ENCODE results near the gene RAB8B.
A peak's percentile ranks its signal among the peaks of the same experiment; 100 is the strongest.
"Not testable (repeated sequence)": the region's sequence is repeated elsewhere in the genome, so short reads cannot be mapped to it uniquely, and the experiment has no call there.

The RAB8B gene

GRCh38 chr15:63208824-63209223 is 19.4 kb downstream of the RAB8B start:
- DNase-seq (ENCODE audit: low spot score) = not testable (repeated sequence)

DNA sequence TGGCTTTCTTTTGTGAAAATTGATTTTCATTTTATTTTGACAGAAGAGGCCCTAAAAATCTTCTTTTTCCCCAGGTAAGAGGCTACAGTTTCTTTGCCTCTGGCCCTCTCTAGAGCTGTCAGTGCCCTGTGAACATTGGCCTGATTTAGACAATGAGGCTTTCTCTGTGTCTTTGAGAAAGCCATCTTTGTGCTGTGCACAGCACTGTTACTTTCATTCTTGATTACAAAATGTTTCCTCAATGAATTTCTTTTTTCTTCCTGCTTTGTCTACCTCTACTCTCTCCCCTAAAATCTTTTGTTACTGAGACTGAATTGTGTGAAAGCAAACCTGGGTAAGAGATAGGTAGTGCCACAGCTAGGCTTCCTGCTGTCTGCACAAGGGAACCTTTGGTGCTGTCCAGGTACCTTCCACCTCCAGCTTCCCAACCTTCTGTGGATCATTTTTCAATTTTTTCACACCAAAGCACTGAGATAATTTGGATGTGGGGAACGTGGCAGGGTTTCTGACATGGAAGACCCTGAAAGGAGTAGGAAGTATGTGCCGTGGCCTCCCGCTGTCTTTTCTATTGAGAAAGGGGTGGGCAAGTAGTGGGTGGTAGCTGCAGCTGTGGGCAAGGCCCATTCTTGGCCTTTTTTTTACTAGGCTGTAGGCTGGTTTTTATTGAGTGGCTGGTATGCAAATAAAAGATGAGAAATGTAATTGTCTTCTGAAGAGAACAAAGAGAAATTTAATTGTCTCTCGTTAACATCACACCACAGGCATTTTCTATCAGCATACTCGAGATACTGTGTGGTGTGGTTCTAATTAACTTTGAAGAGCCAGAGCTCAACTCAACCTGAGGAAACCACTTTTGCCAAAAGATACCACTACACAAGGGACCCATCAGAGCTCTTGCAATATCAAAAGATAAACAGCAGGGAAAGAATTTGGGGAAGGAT is 21.0 kb downstream of the RAB8B start:
- DNase-seq (ENCODE audit: low spot score) = peak; percentile 75

- no peak for DNase-seq (ENCODE audit: low spot score)
Measured at GRCh38 chr15:63211092-63211490, 21.7 kb downstream of the RAB8B start.

DNA sequence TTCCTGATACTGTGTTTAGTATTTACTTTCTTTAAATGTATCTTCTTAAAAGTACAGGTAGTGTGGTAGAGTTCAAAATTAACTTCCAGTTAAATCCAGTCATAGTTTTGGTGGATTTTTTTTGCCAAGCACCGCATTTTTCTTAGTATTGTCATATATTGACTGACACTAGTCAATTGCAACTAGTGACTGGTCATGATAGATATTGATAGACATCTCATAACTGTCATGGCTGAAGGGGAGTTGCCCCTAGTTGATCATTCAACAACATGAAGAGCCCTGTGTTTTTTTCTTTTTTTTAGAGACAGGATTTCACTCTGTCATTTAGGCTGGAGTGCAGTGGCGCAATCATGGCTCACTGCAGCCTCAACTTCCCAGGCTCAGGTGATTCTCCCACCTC is 22.1 kb downstream of the RAB8B start:
- no peak for DNase-seq (ENCODE audit: low spot score)

GRCh38 chr15:63212050-63213004 is 22.9 kb downstream of the RAB8B start:
- DNase-seq (ENCODE audit: low spot score) = no peak

GRCh38 chr15:63218100-63218808 is 28.8 kb downstream of the RAB8B start:
- no peak for DNase-seq (ENCODE audit: low spot score)

GRCh38 chr15:63219196-63219710 is 29.8 kb downstream of the RAB8B start:
- DNase-seq (ENCODE audit: low spot score) = no peak

DNA sequence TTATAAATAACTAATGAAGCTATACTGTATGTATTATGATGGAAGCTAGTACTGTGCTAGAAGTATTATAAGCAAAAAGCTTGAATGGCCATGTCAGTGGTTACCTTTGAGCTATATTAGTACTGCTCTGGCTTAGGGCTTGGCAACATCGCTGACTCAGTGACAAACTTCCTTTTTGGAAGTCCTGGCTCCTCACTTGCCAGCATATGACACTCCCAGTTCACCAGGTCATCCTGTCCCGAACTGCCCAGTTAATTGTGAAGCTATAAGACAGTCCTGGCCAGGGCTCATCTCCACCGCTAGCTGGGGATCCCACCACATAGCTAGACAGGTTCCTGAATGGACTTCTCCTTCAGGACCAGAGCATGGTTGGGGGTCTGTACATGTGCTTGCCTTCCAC is 31.9 kb downstream of the RAB8B start:
- DNase-seq (ENCODE audit: low spot score) = no peak

GRCh38 chr15:63223463-63223862 is 34.1 kb downstream of the RAB8B start:
- no peak for DNase-seq (ENCODE audit: low spot score)

GRCh38 chr15:63225381-63225780 is 36.0 kb downstream of the RAB8B start:
- DNase-seq (ENCODE audit: low spot score) = no peak

- DNase-seq (ENCODE audit: low spot score) = no peak
Measured at GRCh38 chr15:63226155-63226883, 36.9 kb downstream of the RAB8B start.

DNA sequence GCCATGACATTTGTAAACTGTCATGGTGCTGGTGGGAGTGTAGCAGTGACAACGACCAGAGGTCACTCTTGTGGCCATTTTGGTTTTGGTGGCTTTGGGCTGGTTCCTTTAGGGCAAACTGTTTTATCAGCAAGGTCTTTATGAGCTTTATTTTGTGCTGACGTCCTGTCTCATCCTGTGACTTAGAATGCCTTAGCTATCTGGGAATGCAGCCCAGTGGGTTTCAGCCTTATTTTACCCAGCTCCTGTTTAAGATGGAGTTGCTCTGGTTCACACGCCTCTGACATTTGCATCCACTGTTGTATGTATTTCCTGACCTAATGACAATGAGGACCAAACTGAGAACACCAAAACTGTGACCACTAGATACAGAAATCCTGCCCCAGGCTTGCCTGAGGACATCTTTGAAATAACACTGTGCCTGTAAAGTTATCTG is 37.6 kb downstream of the RAB8B start:
- no peak for DNase-seq (ENCODE audit: low spot score)

DNA sequence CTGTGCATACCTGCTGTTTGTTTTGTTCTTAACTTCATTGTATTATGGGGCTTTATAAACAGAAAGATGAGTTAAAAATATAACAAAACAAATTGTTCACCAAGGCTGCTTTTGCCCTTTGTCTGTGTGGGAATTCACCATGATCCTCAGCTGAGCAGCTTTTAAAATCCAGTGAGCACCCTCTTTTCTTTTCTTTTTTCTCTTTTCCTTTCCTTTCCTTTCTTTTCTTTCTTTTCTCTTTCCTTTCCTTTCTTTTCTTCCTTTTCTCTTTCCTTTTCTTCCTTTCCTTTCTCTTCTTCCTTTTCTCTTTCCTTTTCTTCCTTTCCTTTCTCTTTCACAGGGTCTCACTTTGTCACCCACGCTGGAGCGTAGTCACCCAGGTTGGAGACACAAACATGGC is 38.3 kb downstream of the RAB8B start:
- DNase-seq (ENCODE audit: low spot score) = no peak

DNA sequence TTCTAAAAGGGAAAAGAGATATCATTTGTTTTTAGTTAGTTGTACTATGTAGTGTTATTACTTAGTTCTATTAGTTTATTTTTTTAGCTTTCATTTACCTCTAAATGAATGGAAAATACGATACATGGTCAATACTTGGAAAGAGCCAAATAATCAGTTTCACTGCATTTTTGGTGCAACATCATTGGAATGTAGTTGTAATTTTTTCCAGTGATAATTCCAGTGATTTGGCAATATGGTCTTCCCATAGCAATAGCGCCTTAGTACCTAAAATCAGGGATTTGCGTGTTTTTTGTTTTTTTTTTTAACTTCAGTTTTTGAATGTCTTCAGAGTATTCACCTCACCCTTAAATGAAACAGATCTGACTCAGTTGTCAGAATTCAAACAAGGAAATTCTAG is 41.8 kb downstream of the RAB8B start:
- DNase-seq (ENCODE audit: low spot score) = no peak

GRCh38 chr15:63231706-63232105 is 42.3 kb downstream of the RAB8B start:
- no peak for DNase-seq (ENCODE audit: low spot score)

DNA sequence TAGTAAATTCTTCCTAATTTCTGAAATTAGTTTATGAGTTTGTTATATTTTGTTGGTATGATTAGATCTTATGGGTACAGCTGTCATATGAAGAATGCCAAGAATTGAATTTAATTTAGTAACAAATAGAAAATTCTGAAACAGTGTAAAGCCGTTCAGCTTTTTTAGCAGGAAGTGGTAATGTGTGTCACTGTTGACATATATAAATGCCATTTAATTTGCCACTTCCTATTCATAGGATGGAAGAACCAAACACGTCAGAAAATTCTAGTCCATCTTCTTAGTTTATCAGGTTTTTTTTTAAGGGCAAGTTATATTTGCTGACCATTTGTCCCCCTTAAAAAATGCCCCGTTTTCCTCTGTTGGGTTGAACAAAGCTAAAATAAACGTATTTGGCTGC is 43.0 kb downstream of the RAB8B start:
- DNase-seq (ENCODE audit: low spot score) = no peak

GRCh38 chr15:63232943-63233342 is 43.5 kb downstream of the RAB8B start:
- no peak for DNase-seq (ENCODE audit: low spot score)

GRCh38 chr15:63233667-63234423 is 44.4 kb downstream of the RAB8B start:
- DNase-seq (ENCODE audit: low spot score) = no peak

GRCh38 chr15:63234451-63234870 is 45.1 kb downstream of the RAB8B start:
- DNase-seq (ENCODE audit: low spot score) = peak; percentile 68

- no peak for DNase-seq (ENCODE audit: low spot score)
Measured at GRCh38 chr15:63236272-63236671, 46.9 kb downstream of the RAB8B start.
